ENCODE data around the gene RGS10.
A peak's percentile ranks its signal among the peaks of the same experiment; 100 is the strongest.

The RGS10 gene

DNA sequence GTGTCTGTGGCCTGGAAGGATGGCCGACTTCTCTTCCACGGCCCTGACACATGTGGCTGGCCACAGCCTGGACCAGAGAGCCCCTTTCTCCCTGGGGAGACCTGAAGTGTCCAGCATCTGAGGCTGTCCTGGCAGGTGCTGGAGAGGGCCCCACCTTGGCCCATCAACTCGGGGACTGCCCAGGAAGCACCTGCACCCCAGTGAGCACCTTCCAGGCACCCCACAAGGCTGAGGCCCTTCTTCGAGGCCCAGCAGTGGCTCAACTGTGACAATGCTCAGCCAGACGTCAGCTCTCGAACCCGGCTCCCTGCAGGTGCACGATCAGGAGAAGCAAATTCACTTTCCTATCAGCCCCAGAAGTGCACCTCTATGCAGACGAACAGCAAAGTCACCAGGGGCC, 24.3 kb downstream of the RGS10 start:
- H3K4me1 Mint-ChIP-seq, result peaks cover 81% of the 10 kb centered on the region
- H3K27me3 Mint-ChIP-seq, result no peaks in the 10 kb centered on the region
- H3K27ac Mint-ChIP-seq, result peak overlapping the region; percentile 95
- no peaks in the 10 kb centered on the region for H3K9me3 Mint-ChIP-seq
- H3K36me3 Mint-ChIP-seq (ENCODE audit: low read depth), result peaks cover 58% of the 10 kb centered on the region
- DNase-seq (no peak), ATAC-seq (no peak)
- peak overlapping the region; percentile 48 for H3K4me3 Mint-ChIP-seq

DNA sequence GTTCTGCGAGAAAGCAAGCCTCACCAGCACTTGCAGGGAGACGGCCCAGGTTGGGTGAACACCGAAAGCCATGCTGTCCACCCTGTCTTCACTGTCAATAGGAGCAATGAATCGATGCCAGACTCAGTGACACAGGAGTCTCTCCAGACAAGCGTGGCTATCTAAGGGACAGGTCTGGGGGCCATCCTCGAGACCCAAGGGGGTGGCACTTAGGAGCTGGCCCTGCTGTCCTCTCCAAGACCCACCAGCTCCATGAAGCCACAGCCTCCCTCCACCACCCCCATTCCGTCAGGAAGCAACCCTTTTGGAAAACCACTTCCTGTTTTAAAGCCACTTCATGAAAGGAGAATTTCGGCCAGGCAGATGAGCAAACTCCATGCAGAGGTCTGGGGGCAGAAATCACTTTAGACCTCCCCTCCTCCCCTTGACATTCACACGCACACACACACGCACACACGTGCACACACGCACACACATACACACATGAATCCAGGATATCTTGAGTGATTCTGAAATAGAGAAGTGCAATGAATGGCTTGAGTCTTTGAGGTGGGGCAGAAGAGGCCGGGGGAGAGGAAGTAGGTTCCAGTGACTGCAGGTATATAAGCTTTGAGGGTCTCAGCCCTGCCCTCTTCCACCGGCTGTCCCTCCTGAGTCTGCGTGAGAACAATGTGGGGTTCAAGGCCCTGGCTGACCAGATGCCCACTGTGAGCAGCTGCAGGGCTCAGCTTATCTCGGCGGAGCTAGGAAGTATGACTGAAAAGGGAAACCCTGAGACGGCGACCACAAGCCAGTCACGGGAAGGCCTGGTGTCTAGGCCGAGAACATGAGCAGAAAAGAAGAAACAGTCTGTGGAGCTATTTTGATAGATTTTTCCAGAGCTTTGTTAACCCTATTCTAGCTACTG, 25.0 kb downstream of the RGS10 start:
- Mint-ChIP-seq H3K4me3 (peak overlapping the region; percentile 48), H3K9me3 (no peaks in the 10 kb centered on the region), H3K4me1 (peaks cover 81% of the 10 kb centered on the region)

DNA sequence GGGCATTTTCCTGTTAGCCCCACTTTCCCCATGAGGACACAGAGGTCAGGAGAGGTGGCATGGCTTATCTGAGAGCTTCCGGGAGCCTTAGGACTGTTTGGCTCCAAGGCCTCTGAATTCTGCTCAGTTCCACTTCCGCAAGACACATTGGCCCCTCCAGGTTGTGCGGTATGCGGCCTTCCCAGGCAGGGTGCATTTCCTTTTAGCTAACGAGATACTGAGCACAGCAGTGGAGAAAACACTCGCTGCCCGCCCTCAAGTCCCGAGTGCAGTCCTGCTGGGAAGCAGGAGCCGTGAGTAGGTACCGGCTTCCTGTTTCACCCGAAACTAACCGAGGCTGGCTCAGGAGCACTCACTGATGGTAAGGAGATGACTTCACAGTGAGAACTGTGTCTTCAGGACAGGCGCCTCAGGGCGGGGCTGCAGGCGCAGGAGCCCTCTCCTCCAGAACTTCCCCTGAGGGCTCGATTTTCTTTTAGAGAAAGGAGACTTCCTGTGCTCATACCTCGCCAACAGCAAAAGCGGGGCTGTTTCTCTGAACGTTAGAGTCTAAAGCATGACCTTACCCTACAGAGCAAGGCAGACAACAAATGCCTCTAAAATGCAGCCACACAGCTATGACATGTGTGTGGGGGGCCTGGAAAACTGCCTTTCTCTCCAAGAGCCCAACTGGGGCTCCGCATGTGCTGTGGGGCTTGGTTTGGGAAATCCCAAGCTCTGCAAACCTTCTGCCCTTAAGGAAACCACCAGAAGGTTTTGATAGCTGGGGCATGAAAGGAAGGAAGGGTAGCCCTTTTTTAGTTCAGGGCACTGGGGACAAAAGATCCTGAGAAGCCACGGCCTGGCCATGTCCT, 25.9 kb downstream of the RGS10 start:
- peak; percentile 70 for DNase-seq
- H3K27me3 Mint-ChIP-seq, result no peaks in the 10 kb centered on the region
- peak; percentile 86 for ATAC-seq
- peak overlapping the region; percentile 95 for H3K27ac Mint-ChIP-seq
- H3K4me1 Mint-ChIP-seq, result peaks cover 81% of the 10 kb centered on the region
- no peaks in the 10 kb centered on the region for H3K9me3 Mint-ChIP-seq
- H3K4me3 Mint-ChIP-seq, result peak overlapping the region; percentile 48
- peaks cover 50% of the 10 kb centered on the region for H3K36me3 Mint-ChIP-seq (ENCODE audit: low read depth)

More for the DNA sequence above, 25.0 kb downstream of the RGS10 start:
- peak; percentile 68 for DNase-seq
- ATAC-seq, result peak; percentile 79
- no peaks in the 10 kb centered on the region for H3K27me3 Mint-ChIP-seq
- H3K36me3 Mint-ChIP-seq (ENCODE audit: low read depth), result peaks cover 55% of the 10 kb centered on the region
- H3K27ac Mint-ChIP-seq, result peak overlapping the region; percentile 95

DNA sequence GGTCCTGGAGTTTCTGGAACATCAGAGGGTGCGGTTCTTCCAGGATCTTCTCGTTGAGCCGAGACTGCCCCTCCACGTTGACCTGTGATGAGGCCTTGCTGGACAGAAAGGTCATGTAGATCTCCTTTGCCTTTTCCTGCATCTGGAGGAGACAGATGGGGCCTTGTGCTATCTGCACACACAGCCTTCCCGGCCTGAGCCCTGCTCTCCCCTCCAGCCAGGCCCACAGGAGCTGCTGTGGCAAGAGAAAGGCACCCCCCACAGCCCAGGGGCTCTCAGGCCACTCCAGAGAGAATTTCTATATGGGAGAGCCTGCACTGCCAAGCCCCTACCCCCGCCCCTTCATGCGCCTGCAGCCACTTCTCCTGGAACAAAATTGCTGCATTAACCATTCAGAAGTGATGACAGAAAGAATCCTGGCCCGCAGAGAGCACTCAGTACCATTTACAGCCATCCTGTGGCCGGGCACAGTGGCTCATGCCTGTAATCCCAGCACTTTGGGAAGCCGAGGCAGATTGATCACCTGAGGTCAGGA, 26.9 kb downstream of the RGS10 start:
- Mint-ChIP-seq H3K27me3 (no peaks in the 10 kb centered on the region), H3K27ac (peak overlapping the region; percentile 95), H3K9me3 (no peaks in the 10 kb centered on the region), H3K36me3 (ENCODE audit: low read depth) (peaks cover 48% of the 10 kb centered on the region), H3K4me3 (no peak overlapping the region), H3K4me1 (peaks cover 78% of the 10 kb centered on the region)
- ATAC-seq (no peak), DNase-seq (no peak)

DNA sequence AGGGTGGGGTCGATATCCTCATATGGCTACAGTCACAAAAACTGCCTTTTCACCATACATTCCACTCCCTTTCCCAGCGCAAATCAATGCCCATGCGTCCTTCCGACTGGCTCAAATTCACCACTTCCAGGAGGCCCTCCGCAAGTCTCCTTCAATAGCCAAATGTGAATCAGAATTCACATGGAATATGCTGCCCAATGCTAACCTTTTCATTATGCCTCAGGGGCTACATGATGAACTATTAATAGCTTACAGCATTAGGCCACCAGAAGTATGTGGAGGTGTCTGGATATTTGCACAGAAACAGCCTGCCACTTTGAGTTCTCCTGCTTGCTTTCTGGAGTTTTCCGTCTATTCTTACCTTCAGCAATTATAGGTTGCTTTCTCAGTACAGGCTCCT, 27.7 kb downstream of the RGS10 start:
- H3K27ac Mint-ChIP-seq, result peak overlapping the region; percentile 95

DNA sequence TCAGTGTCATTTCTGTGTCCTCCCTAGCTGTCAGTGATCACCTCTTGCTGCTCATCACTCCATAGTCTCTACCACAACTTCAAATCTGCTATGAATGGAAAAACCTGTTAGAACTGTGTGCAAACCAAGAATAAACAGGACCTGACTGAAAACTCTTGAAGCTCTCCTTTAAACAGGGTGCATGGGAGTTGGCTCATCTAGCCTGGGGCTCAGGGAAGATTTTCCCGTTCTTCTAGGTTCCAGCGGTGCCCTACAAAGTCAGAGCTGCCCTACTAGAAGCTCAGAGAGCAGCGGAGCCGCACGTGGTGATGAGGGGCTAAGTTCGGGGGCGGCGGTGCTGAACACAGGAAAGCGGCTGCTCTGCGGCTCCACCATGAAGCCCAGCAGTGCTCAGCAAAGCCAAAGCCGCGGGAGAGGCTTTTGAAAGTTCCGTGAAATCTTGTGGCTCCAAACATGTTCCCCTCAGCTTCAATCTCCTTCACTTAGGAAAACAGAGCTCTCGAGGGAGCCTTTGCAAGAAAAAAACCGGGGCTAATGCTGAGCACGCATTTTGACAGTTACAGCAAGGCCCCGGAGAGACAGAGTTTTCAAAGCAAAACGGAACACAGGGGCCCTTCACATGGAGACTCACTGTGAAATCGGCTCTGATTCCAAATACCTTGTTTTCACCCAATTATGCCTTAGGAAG, 30.5 kb downstream of the RGS10 start:
- Mint-ChIP-seq H3K27ac (peak overlapping the region; percentile 86), H3K4me1 (peaks cover 69% of the 10 kb centered on the region), H3K4me3 (peak overlapping the region; percentile 41), H3K27me3 (no peaks in the 10 kb centered on the region), H3K36me3 (ENCODE audit: low read depth) (peaks cover 52% of the 10 kb centered on the region), H3K9me3 (no peaks in the 10 kb centered on the region)
- ATAC-seq (no peak), DNase-seq (no peak)

More for the DNA sequence above, 27.7 kb downstream of the RGS10 start:
- no peaks in the 10 kb centered on the region for H3K27me3 Mint-ChIP-seq
- no peak for ATAC-seq
- H3K4me1 Mint-ChIP-seq, result peaks cover 77% of the 10 kb centered on the region
- no peaks in the 10 kb centered on the region for H3K9me3 Mint-ChIP-seq
- no peak for DNase-seq
- peaks cover 55% of the 10 kb centered on the region for H3K36me3 Mint-ChIP-seq (ENCODE audit: low read depth)
- no peak overlapping the region for H3K4me3 Mint-ChIP-seq

DNA sequence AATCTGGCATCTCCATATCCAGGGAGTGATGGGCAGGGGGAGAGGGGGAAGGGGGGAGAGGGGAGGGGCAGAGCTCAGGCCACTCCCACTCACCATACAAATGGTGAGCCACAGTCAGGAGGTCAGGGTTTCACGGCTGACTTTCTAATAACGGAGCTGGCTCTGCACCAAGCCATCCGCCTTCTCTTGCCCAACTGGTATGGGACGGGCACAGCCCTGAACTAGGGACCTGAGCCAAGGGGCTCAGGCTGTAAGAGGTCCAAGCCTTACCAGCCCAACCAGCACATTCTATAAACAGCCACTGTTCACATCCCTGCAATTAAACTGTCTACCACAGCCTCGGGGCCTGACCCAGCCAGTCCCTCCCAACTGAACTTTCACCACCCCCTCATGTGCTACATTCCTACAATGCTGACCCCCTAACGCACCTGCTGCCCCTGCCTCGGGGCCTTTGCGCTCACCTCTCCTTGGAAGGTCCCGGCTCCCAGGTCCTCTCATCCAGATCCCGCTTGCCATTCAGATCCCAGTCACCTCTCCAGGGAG, 32.5 kb downstream of the RGS10 start:
- no peak overlapping the region for H3K27ac Mint-ChIP-seq
- DNase-seq, result no peak
- H3K36me3 Mint-ChIP-seq (ENCODE audit: low read depth), result peaks cover 61% of the 10 kb centered on the region
- H3K4me3 Mint-ChIP-seq, result no peak overlapping the region
- H3K4me1 Mint-ChIP-seq, result peaks cover 71% of the 10 kb centered on the region
- no peaks in the 10 kb centered on the region for H3K9me3 Mint-ChIP-seq
- H3K27me3 Mint-ChIP-seq, result no peaks in the 10 kb centered on the region
- no peak for ATAC-seq

DNA sequence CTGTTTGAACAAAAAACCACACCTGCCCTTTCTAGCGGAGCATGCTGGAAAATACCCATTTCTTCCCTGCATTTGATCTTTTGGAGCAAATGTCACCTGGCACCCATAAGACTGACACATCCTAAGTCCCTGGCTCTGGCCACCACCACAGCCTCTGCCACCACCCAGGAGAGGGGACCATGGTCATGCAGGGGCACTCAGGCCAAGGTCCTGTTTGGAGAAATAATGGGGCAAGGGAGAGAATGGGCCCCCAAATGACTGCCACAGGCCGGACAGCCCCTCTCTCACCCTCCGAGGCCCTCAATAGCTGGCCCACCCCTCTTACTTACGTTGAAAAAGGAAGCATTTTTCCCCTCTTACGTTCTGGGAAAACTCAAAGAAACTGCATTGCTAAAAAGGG, 35.4 kb downstream of the RGS10 start:
- Mint-ChIP-seq H3K4me1 (peaks cover 83% of the 10 kb centered on the region), H3K4me3 (peak overlapping the region; percentile 9), H3K27me3 (no peaks in the 10 kb centered on the region), H3K9me3 (no peaks in the 10 kb centered on the region), H3K36me3 (ENCODE audit: low read depth) (peaks cover 69% of the 10 kb centered on the region), H3K27ac (peak overlapping the region; percentile 49)
- ATAC-seq (no peak), DNase-seq (no peak)

DNA sequence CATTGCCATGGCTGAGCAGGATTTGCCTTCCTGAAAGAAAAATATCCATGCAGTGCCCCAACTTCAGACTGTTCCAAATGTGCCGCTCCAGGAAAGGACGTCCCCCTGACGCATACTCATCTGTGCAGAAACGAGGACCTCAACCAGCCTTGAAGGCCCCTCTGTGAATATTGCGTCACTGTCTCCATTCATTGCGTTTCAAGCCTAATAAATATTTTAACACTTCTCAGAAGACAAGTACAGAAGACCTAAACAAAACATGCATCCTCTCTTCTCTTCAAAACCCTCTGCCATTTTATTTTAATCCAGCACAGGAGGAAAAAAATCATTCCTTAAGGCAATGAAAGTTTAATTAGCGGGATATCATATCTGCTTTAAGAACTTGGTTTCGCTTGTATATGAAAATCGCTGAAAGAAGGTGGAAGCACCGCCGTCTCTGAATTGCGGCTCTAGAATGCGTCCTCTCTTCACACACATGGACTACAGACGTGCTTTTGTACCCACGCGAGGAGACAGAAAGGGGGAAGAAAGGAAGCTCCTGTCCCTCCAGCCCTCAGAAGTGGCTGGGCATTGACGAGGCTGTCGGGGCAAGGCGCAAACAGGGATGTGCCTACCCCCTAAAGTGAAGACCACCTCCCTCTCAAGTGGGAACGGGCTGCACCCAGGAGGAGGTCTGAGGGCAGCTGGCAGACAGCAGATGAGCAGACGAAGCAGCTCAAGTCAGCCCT, 36.8 kb downstream of the RGS10 start:
- Mint-ChIP-seq H3K4me3 (peak overlapping the region; percentile 54), H3K9me3 (no peaks in the 10 kb centered on the region), H3K27me3 (no peaks in the 10 kb centered on the region), H3K4me1 (peaks cover 85% of the 10 kb centered on the region), H3K36me3 (ENCODE audit: low read depth) (peaks cover 66% of the 10 kb centered on the region), H3K27ac (peak overlapping the region; percentile 82)
- ATAC-seq (no peak), DNase-seq (no peak)

DNA sequence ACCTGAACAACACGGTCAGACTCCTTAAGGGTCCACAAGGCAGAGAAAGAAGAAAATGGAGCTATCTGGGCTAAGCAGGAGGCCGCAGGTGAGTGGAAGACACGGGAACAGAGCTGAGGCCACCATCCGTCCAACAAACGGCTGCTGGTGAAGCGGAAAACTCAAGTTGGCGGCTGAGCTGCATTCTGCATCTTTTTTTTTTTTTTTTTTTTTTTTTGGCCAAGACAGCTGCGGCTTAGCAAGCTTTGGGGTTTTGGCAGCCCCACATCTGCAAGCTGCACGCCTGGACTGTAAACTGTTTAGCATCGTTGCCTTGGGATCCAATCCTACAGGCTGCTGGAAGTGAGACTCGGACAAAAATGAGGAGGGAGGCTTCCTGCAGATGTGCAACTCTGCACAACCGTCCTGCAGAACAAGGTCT, 37.4 kb downstream of the RGS10 start:
- Mint-ChIP-seq H3K4me3 (no peak overlapping the region), H3K27ac (peak overlapping the region; percentile 82), H3K4me1 (peaks cover 86% of the 10 kb centered on the region), H3K27me3 (no peaks in the 10 kb centered on the region), H3K9me3 (no peaks in the 10 kb centered on the region), H3K36me3 (ENCODE audit: low read depth) (peaks cover 66% of the 10 kb centered on the region)
- DNase-seq (no peak), ATAC-seq (no peak)

DNA sequence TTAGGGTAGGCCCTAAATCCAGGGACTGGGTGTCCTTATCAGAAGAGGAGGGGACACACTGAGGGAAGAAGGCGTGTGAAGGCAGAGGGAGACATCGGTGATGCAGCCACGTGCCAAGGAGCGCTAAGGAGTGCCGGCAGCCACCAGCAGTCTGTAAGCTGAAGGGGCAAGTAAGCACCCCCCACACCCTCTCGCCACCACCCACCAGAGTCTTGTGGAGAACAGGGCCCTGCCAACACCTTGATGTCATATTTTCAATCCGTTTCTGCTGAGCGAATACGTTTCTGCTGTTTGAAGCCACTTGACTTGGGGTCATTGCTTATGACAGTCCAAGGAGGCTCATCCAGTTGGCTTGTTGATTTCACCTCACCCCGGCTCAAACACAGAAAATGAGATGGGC, 37.9 kb downstream of the RGS10 start:
- H3K27me3 Mint-ChIP-seq, result no peaks in the 10 kb centered on the region
- H3K9me3 Mint-ChIP-seq, result no peaks in the 10 kb centered on the region
- peaks cover 68% of the 10 kb centered on the region for H3K36me3 Mint-ChIP-seq (ENCODE audit: low read depth)
- no peak for ATAC-seq
- DNase-seq, result no peak
- H3K27ac Mint-ChIP-seq, result peak overlapping the region; percentile 82
- no peak overlapping the region for H3K4me3 Mint-ChIP-seq
- H3K4me1 Mint-ChIP-seq, result peaks cover 89% of the 10 kb centered on the region

DNA sequence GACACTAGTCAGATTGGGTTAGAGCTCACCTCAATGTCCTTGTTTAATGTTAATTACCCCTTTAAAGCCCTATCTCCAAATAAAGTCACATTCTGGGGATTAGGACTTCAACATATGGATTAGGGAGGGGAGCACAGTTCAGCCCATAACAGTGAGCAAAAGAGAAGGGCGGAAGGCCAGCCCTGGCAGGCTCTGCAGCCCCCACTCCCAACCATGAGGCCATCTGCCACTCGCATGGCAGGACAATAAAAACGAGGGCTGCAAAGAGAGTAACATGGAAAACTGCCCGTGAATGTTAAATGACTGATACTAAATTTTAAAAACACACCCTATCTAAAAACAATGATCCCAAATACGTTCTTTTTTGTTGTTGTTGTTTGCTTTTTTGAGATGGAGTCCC, 38.7 kb downstream of the RGS10 start:
- ATAC-seq (no peak), DNase-seq (no peak)
- H3K27me3 Mint-ChIP-seq, result no peaks in the 10 kb centered on the region
- peak overlapping the region; percentile 66 for H3K27ac Mint-ChIP-seq
- peaks cover 76% of the 10 kb centered on the region for H3K36me3 Mint-ChIP-seq (ENCODE audit: low read depth)
- H3K4me3 Mint-ChIP-seq, result no peak overlapping the region
- H3K4me1 Mint-ChIP-seq, result peaks cover 97% of the 10 kb centered on the region
- no peaks in the 10 kb centered on the region for H3K9me3 Mint-ChIP-seq

DNA sequence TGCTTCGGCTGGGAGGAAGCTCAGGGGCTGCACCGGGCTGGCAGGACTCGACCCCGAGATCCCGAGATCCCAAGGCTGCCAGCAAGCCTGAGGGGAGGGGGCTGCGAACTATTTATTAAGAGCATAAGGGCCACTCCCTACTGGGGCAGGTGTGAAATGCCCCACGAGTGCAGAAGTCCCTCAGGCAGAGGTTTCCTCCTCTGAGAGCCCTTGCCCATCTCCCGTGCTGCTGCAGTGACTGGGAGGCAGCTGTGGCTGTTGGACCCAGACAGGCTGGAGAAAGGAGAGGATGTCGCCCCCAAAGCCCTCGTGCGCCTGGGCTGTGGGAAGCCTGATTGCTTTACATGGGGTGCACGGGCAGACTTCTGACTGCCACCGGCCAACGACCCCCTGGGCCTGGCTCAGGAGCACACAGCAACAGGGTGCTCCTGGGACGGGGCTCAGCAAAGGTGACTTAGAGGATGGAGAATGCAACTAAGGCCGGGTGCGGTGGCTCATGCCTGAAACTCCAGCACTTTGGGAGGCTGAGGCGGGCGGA, 39.8 kb downstream of the RGS10 start:
- H3K4me3 Mint-ChIP-seq, result peak overlapping the region; percentile 70
- peaks cover 77% of the 10 kb centered on the region for H3K36me3 Mint-ChIP-seq (ENCODE audit: low read depth)
- no peak for DNase-seq
- no peaks in the 10 kb centered on the region for H3K27me3 Mint-ChIP-seq
- ATAC-seq, result no peak
- peaks cover 100% of the 10 kb centered on the region for H3K4me1 Mint-ChIP-seq
- H3K9me3 Mint-ChIP-seq, result no peaks in the 10 kb centered on the region
- H3K27ac Mint-ChIP-seq, result peak overlapping the region; percentile 99
